OCI-LY7 (cell line): Measurements from ENCODE around the gene LRRC10B.

Experiments
- EZH2phosphoT487 ChIP-seq: fragments of 200-600 bp; sonication (generic); IDR thresholded peaks from 2 replicates; pipeline ENCODE4 v1.6.1; 2018; ENCODE audit warnings: low read depth, borderline replicate concordance, mild to moderate bottlenecking, mixed run types, antibody characterized with exemption, low read length, moderate library complexity, mixed read lengths
- TF ChIP-seq, protein P1 (sequence below): fragments of 200-600 bp; sonication (generic); conservative IDR thresholded peaks from 2 replicates; pipeline ENCODE4 v1.5.1; 2014; ENCODE audit warnings: mild to moderate bottlenecking, antibody characterized with exemption, low read length, moderate library complexity, mixed read lengths

DNA sequence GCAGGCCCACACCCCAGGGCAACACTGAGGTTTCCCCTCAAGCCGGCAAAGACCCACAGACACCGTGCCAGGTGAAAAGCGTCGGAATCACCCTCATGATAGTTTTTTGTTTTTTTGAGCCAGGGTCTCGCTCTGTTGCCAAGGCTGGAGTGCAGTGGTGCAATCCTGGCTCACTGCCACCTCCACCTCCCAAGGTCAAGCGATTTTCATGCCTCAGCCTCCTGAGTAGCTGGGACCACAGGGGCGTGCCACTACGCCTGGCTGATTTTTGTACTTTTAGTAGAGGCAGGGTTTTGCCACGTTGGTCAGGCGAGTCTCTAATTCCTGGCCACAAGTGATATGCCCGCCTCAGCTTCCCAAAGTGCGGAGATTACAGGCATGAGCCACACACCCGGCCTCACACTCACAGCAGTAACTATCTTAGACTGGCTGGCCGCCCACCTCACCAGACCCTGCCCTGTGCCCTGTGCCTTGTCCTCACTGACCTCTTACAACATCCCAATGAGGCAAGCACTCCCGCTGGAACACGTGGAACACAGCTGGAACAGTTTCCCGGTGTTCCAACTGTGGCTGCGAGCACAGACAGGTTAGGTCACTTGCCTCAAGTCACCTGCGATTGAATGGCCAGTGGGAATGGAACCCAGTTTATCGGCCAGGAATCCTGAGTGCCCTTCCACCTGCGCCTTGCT lies 21.1 kb downstream of the LRRC10B start:
- TF ChIP-seq, protein P1, sequence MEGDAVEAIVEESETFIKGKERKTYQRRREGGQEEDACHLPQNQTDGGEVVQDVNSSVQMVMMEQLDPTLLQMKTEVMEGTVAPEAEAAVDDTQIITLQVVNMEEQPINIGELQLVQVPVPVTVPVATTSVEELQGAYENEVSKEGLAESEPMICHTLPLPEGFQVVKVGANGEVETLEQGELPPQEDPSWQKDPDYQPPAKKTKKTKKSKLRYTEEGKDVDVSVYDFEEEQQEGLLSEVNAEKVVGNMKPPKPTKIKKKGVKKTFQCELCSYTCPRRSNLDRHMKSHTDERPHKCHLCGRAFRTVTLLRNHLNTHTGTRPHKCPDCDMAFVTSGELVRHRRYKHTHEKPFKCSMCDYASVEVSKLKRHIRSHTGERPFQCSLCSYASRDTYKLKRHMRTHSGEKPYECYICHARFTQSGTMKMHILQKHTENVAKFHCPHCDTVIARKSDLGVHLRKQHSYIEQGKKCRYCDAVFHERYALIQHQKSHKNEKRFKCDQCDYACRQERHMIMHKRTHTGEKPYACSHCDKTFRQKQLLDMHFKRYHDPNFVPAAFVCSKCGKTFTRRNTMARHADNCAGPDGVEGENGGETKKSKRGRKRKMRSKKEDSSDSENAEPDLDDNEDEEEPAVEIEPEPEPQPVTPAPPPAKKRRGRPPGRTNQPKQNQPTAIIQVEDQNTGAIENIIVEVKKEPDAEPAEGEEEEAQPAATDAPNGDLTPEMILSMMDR: no peak
- no peak for TF ChIP-seq EZH2phosphoT487
